CD4-positive, alpha-beta memory T cell (primary cell): ENCODE results near the gene FAM124B. TPM values are rescaled to one million over a fixed set of nuclear protein-coding genes. Genes with fewer than 3 reads are reported as not detected.

ENCODE experiments used
- CTCF ChIA-PET: fragments of 350-600 bp; sonication (Branson Sonifier 250); formaldehyde crosslinking; loops from one replicate; lab custom pipeline; 2021; ENCODE audit warnings: inconsistent platforms; ENCODE audit not compliant: partially characterized antibody; lab: Charles Lee
- POLR2A ChIA-PET: fragments of 350-600 bp; sonication (Branson Sonifier 250); formaldehyde crosslinking; loops from one replicate; lab custom pipeline; 2021; ENCODE audit not compliant: partially characterized antibody; lab: Charles Lee
- DNase-seq, 5 donors: peaks; one replicate each; pipeline versions ENCODE4 v3.0.0 to v3.0.0-alpha.2; 2020 to 2022; ENCODE audit warnings: mixed read lengths in 1 of 5
- H3K27ac ChIP-seq: one replicate; pipeline ENCODE4 v1.7.0; 2013; ENCODE audit warnings: low read depth, low read length
- H3K27me3 ChIP-seq: 2 replicates; pipeline ENCODE4 v1.7.0; 2013; ENCODE audit warnings: mild to moderate bottlenecking, low read length, moderate library complexity; ENCODE audit not compliant: insufficient read depth
- H3K36me3 ChIP-seq: 2 replicates; pipeline ENCODE4 v1.7.0; 2013; ENCODE audit warnings: mild to moderate bottlenecking, low read length, moderate library complexity; ENCODE audit not compliant: insufficient read depth
- H3K4me1 ChIP-seq: 2 replicates; pipeline ENCODE4 v1.7.0; 2013; ENCODE audit warnings: mild to moderate bottlenecking, low read length, moderate library complexity; ENCODE audit not compliant: insufficient read depth
- H3K4me3 ChIP-seq, 2 donors: one replicate each; pipeline ENCODE4 v1.7.0; 2013; ENCODE audit warnings: low read length in 2 of 2, mild to moderate bottlenecking in 1 of 2
- H3K9me3 ChIP-seq, 2 donors: one replicate each; pipeline ENCODE4 v1.7.0; 2013; ENCODE audit warnings: low read length in 2 of 2, control low read depth in 1 of 2; ENCODE audit not compliant: control insufficient read depth in 1 of 2
- H3K27ac Mint-ChIP-seq, 7 donors: one replicate each; pipeline ENCODE4 v1.8.0; 2020 to 2021; ENCODE audit warnings: mixed read lengths in 7 of 7, mild to moderate bottlenecking in 6 of 7, inconsistent platforms in 3 of 7, moderate library complexity in 3 of 7
- H3K27me3 Mint-ChIP-seq, 2 donors: one replicate each; pipeline ENCODE4 v1.8.0; 2020 to 2021; ENCODE audit warnings: mixed read lengths in 2 of 2
- H3K36me3 Mint-ChIP-seq, 2 donors: one replicate each; pipeline ENCODE4 v1.8.0; 2020 to 2021; ENCODE audit warnings: mixed read lengths in 2 of 2, inconsistent platforms in 1 of 2, mild to moderate bottlenecking in 1 of 2
- H3K4me1 Mint-ChIP-seq, 4 donors: one replicate each; pipeline ENCODE4 v1.8.0; 2020 to 2021; ENCODE audit warnings: mixed read lengths in 4 of 4, mild to moderate bottlenecking in 1 of 4
- H3K4me3 Mint-ChIP-seq, 8 donors: one replicate each; pipeline ENCODE4 v1.8.0; 2020 to 2021; ENCODE audit warnings: mixed read lengths in 8 of 8, mild to moderate bottlenecking in 7 of 8, moderate library complexity in 6 of 8, inconsistent platforms in 3 of 8
- H3K9me3 Mint-ChIP-seq, 8 donors: one replicate each; pipeline ENCODE4 v1.8.0; 2020 to 2021; ENCODE audit warnings: mixed read lengths in 8 of 8, mild to moderate bottlenecking in 5 of 8, inconsistent platforms in 3 of 8, moderate library complexity in 1 of 8
- intact Hi-C: fragments of 100-400 bp; cut with micrococcal nuclease; formaldehyde crosslinking; loops from one replicate; pipeline ENCODE4 v1.15.1; 2023
- polyA plus RNA-seq, 2 donors: library from polyadenylated mRNA; unstranded; fragments of 300-500 nt; fragmentation: Illumina TruSeq; gene quantifications; one replicate each; pipeline ENCODE4 v1.2.3, GENCODE V29; 2021
- total RNA-seq, 2 experiments: library from RNA; stranded (reverse); gene quantifications; one replicate each; pipeline ENCODE4 v1.2.3, GENCODE V29; 2021

The FAM124B gene
- total and polyA plus RNA-seq, 4 experiments from 2014 or later: 0.15 to 1.2 (median 0.54) TPM

GRCh38 chr2:224343226-224343625 is 58.7 kb downstream of the FAM124B start:
- no peak for DNase-seq
- H3K9me3 ChIP-seq: no peaks in the 10 kb centered on the region
- H3K4me3 Mint-ChIP-seq: no peak overlapping the region
- ChIA-PET CTCF (interaction anchor here (1.2 to 3.0 kb wide), 2 partner anchors 10 to 12 kb away, joined by 3 to 12 read pairs; no protein-coding TSS in a partner anchor), POLR2A (no interaction called here)
- no peaks in the 10 kb centered on the region for H3K36me3 ChIP-seq
- no peak overlapping the region for H3K27ac ChIP-seq
- no peaks in the 10 kb centered on the region for H3K36me3 Mint-ChIP-seq
- no peaks in the 10 kb centered on the region for H3K4me1 Mint-ChIP-seq
- peaks cover 2 to 11% of the 10 kb centered on the region in 2 donors for H3K27me3 Mint-ChIP-seq
- peaks cover 0 to 7% (median 0%) of the 10 kb centered on the region in 8 donors for H3K9me3 Mint-ChIP-seq
- no peaks in the 10 kb centered on the region for H3K27me3 ChIP-seq
- no peak overlapping the region for H3K4me3 ChIP-seq
- H3K27ac Mint-ChIP-seq: no peak overlapping the region
- intact Hi-C loops: no loop called here
- H3K4me1 ChIP-seq: no peaks in the 10 kb centered on the region

- Mint-ChIP-seq H3K4me1 (no peaks in the 10 kb centered on the region), H3K36me3 (no peaks in the 10 kb centered on the region), H3K27ac (no peak overlapping the region), H3K9me3 (peaks cover 0 to 3% (median 0%) of the 10 kb centered on the region in 8 donors), H3K27me3 (peaks cover 9 to 24% of the 10 kb centered on the region in 2 donors), H3K4me3 (no peak overlapping the region)
- Histone ChIP-seq H3K9me3 (no peaks in the 10 kb centered on the region), H3K36me3 (no peaks in the 10 kb centered on the region), H3K4me3 (no peak overlapping the region), H3K4me1 (no peaks in the 10 kb centered on the region), H3K27me3 (no peaks in the 10 kb centered on the region), H3K27ac (no peak overlapping the region)
- ChIA-PET CTCF (no interaction called here), POLR2A (no interaction called here)
- intact Hi-C loops: no loop called here
- no peak for DNase-seq
These were observed 65.9 kb downstream of the FAM124B start for GRCh38 chr2:224335991-224336390.

- POLR2A ChIA-PET: no interaction called here
- Mint-ChIP-seq H3K36me3 (no peaks in the 10 kb centered on the region), H3K9me3 (peaks cover 0 to 3% (median 0%) of the 10 kb centered on the region in 8 donors), H3K4me1 (no peaks in the 10 kb centered on the region), H3K27ac (no peak overlapping the region), H3K4me3 (no peak overlapping the region), H3K27me3 (peaks cover 9 to 20% of the 10 kb centered on the region in 2 donors)
- H3K4me3 ChIP-seq: no peak overlapping the region
- no peak overlapping the region for H3K27ac ChIP-seq
- CTCF ChIA-PET: no interaction called here
- DNase-seq: no peak
- intact Hi-C loops: no loop called here
- no peaks in the 10 kb centered on the region for H3K27me3 ChIP-seq
- no peaks in the 10 kb centered on the region for H3K36me3 ChIP-seq
- no peaks in the 10 kb centered on the region for H3K9me3 ChIP-seq
- H3K4me1 ChIP-seq: no peaks in the 10 kb centered on the region
These were observed 67.2 kb downstream of the FAM124B start for GRCh38 chr2:224334726-224335125.

- no peak for DNase-seq
- ChIA-PET CTCF (no interaction called here), POLR2A (no interaction called here)
- Mint-ChIP-seq H3K4me1 (no peaks in the 10 kb centered on the region), H3K4me3 (no peak overlapping the region), H3K36me3 (no peaks in the 10 kb centered on the region), H3K9me3 (peaks cover 0 to 3% (median 0%) of the 10 kb centered on the region in 8 donors), H3K27me3 (peaks cover 11 to 23% of the 10 kb centered on the region in 2 donors), H3K27ac (no peak overlapping the region)
- Histone ChIP-seq H3K27me3 (no peaks in the 10 kb centered on the region), H3K27ac (no peak overlapping the region), H3K9me3 (no peaks in the 10 kb centered on the region), H3K36me3 (no peaks in the 10 kb centered on the region), H3K4me1 (no peaks in the 10 kb centered on the region), H3K4me3 (no peak overlapping the region)
- intact Hi-C loops: no loop called here
These were observed 68.0 kb downstream of the FAM124B start for GRCh38 chr2:224333726-224334482.

- Histone ChIP-seq H3K27me3 (no peaks in the 10 kb centered on the region), H3K4me1 (no peaks in the 10 kb centered on the region), H3K9me3 (no peaks in the 10 kb centered on the region), H3K4me3 (no peak overlapping the region), H3K36me3 (no peaks in the 10 kb centered on the region), H3K27ac (no peak overlapping the region)
- H3K36me3 Mint-ChIP-seq: no peaks in the 10 kb centered on the region
- peaks cover 0 to 2% (median 0%) of the 10 kb centered on the region in 8 donors for H3K9me3 Mint-ChIP-seq
- H3K4me3 Mint-ChIP-seq: no peak overlapping the region
- ChIA-PET POLR2A (no interaction called here), CTCF (no interaction called here)
- no peak for DNase-seq
- H3K27me3 Mint-ChIP-seq: peaks cover 18 to 25% of the 10 kb centered on the region in 2 donors
- intact Hi-C loops: no loop called here
- H3K27ac Mint-ChIP-seq: no peak overlapping the region
- H3K4me1 Mint-ChIP-seq: no peaks in the 10 kb centered on the region
These were observed 70.2 kb downstream of the FAM124B start for GRCh38 chr2:224331698-224332097.

- H3K36me3 ChIP-seq: no peaks in the 10 kb centered on the region
- H3K4me3 ChIP-seq: no peak overlapping the region
- Mint-ChIP-seq H3K36me3 (no peaks in the 10 kb centered on the region), H3K4me1 (no peaks in the 10 kb centered on the region), H3K27me3 (peaks cover 12 to 22% of the 10 kb centered on the region in 2 donors), H3K4me3 (no peak overlapping the region), H3K9me3 (no peaks in the 10 kb centered on the region), H3K27ac (no peak overlapping the region)
- H3K27ac ChIP-seq: no peak overlapping the region
- ChIA-PET POLR2A (no interaction called here), CTCF (no interaction called here)
- no peaks in the 10 kb centered on the region for H3K27me3 ChIP-seq
- DNase-seq: no peak
- no peaks in the 10 kb centered on the region for H3K4me1 ChIP-seq
- no peaks in the 10 kb centered on the region for H3K9me3 ChIP-seq
- intact Hi-C loops: no loop called here
These were observed 73.1 kb downstream of the FAM124B start for GRCh38 chr2:224328798-224329197.
